HG03571 (cell line): Measurements from ENCODE around the gene SIRT2.

Source experiments
- ATAC-seq: cut with Tn5 transposase; IDR thresholded peaks from one replicate; pipeline ENCODE4 v1.9.1; 2021; ENCODE audit not compliant: unreplicated experiment

The SIRT2 gene

GRCh38 chr19:38920602-38921419 lies 21.4 kb upstream of the SIRT2 start:
- ATAC-seq: no peak

- no peak for ATAC-seq
Measured at GRCh38 chr19:38919837-38920601, 20.6 kb upstream of the SIRT2 start.

- no peak for ATAC-seq
Measured at GRCh38 chr19:38918526-38918925, 19.1 kb upstream of the SIRT2 start.

- ATAC-seq: no peak
Measured at GRCh38 chr19:38917921-38918491, 18.6 kb upstream of the SIRT2 start.

GRCh38 chr19:38917516-38917915 lies 18.1 kb upstream of the SIRT2 start:
- ATAC-seq: no peak

GRCh38 chr19:38915329-38916321 lies 16.2 kb upstream of the SIRT2 start:
- no peak for ATAC-seq

- no peak for ATAC-seq
Measured at GRCh38 chr19:38913958-38914357, 14.5 kb upstream of the SIRT2 start.

- no peak for ATAC-seq
Measured at GRCh38 chr19:38912600-38913514, 13.4 kb upstream of the SIRT2 start.

GRCh38 chr19:38911388-38912001 lies 12.1 kb upstream of the SIRT2 start:
- no peak for ATAC-seq

GRCh38 chr19:38910488-38910887 lies 11.1 kb upstream of the SIRT2 start:
- ATAC-seq: no peak

- no peak for ATAC-seq
Measured at GRCh38 chr19:38908911-38909310, 9.5 kb upstream of the SIRT2 start.

- no peak for ATAC-seq
Measured at GRCh38 chr19:38907670-38908069, 8.3 kb upstream of the SIRT2 start.

- no peak for ATAC-seq
Measured at GRCh38 chr19:38907227-38907626, 7.8 kb upstream of the SIRT2 start.

GRCh38 chr19:38905620-38906019 lies 6.2 kb upstream of the SIRT2 start:
- no peak for ATAC-seq

- ATAC-seq: no peak
Measured at GRCh38 chr19:38904581-38905539, 5.4 kb upstream of the SIRT2 start.

GRCh38 chr19:38901683-38902082 lies 2.3 kb upstream of the SIRT2 start:
- ATAC-seq: no peak

GRCh38 chr19:38900743-38901190 lies 1.3 kb upstream of the SIRT2 start:
- no peak for ATAC-seq

GRCh38 chr19:38900202-38900629 lies 798 bp upstream of the SIRT2 start:
- no peak for ATAC-seq
